Breast epithelium (tissue), 3 donors: ENCODE data around the gene JAGN1.

Experiments used
- CTCF ChIP-seq, 3 donors: fragments of 450-650 bp; IDR thresholded peaks; one replicate each; pipeline ENCODE4 v1.5.1; 2016 to 2017; ENCODE audit warnings: antibody characterized with exemption in 3 of 3, mild to moderate bottlenecking in 3 of 3, moderate library complexity in 3 of 3
- POLR2A ChIP-seq: fragments of 450-650 bp; IDR thresholded peaks from one replicate; pipeline ENCODE4 v1.6.1; 2016; ENCODE audit warnings: antibody characterized with exemption, mild to moderate bottlenecking, moderate library complexity
- POLR2AphosphoS5 ChIP-seq, 3 donors: sonication (generic); formaldehyde crosslinking; IDR thresholded peaks; one replicate each; pipeline ENCODE4 v1.6.1; 2017; ENCODE audit warnings: antibody characterized with exemption in 3 of 3

GRCh38 chr3:9891072-9891622, 737 bp downstream of the JAGN1 start:
- no peak for TF ChIP-seq POLR2AphosphoS5 (IDR thresholded peaks at IDR 0.05)
- no peak for TF ChIP-seq CTCF (IDR thresholded peaks at IDR 0.05)
- no peak for TF ChIP-seq POLR2A
